GM18507 (cell line): ENCODE results near the gene SDK2.

ENCODE experiments used
- DNase-seq: peaks from one replicate; pipeline ENCODE4 v3.0.0; 2011; ENCODE audit warnings: low read depth; ENCODE audit not compliant: insufficient read length; ENCODE audit errors: extremely low spot score
- FAIRE-seq: peaks from 2 replicates; lab custom pipeline; 2011; peaks lifted over from hg19 to GRCh38; lab: Jason Lieb, UNC

The SDK2 gene

GRCh38 chr17:73616120-73616872, 27.9 kb downstream of the SDK2 start:
- FAIRE-seq (no peak), DNase-seq (no peak)

GRCh38 chr17:73614256-73614655, 30.0 kb downstream of the SDK2 start:
- DNase-seq, result no peak
- FAIRE-seq, result no peak

- FAIRE-seq, result no peak
- no peak for DNase-seq
Observed at GRCh38 chr17:73613271-73614233, 30.7 kb downstream of the SDK2 start.

GRCh38 chr17:73612031-73612472, 32.2 kb downstream of the SDK2 start:
- no peak for FAIRE-seq

GRCh38 chr17:73611630-73612029, 32.6 kb downstream of the SDK2 start:
- DNase-seq (no peak), FAIRE-seq (no peak)

More at GRCh38 chr17:73612031-73612472, 32.2 kb downstream of the SDK2 start:
- no peak for DNase-seq

GRCh38 chr17:73610331-73610911, 33.8 kb downstream of the SDK2 start:
- no peak for DNase-seq
- no peak for FAIRE-seq

GRCh38 chr17:73609758-73610157, 34.5 kb downstream of the SDK2 start:
- no peak for FAIRE-seq
- DNase-seq, result no peak

- FAIRE-seq, result no peak
- no peak for DNase-seq
Observed at GRCh38 chr17:73609060-73609459, 35.2 kb downstream of the SDK2 start.

- no peak for FAIRE-seq
- no peak for DNase-seq
Observed at GRCh38 chr17:73605444-73605843, 38.8 kb downstream of the SDK2 start.

GRCh38 chr17:73604476-73604875, 39.8 kb downstream of the SDK2 start:
- FAIRE-seq (no peak), DNase-seq (no peak)

GRCh38 chr17:73603971-73604370, 40.3 kb downstream of the SDK2 start:
- FAIRE-seq (no peak), DNase-seq (no peak)

GRCh38 chr17:73600103-73600871, 44.0 kb downstream of the SDK2 start:
- FAIRE-seq, result no peak
- no peak for DNase-seq

- no peak for FAIRE-seq
Observed at GRCh38 chr17:73599599-73599998, 44.6 kb downstream of the SDK2 start.

GRCh38 chr17:73598212-73598611, 46.0 kb downstream of the SDK2 start:
- FAIRE-seq (no peak), DNase-seq (no peak)

More at GRCh38 chr17:73599599-73599998, 44.6 kb downstream of the SDK2 start:
- no peak for DNase-seq

GRCh38 chr17:73595931-73596330, 48.3 kb downstream of the SDK2 start:
- no peak for FAIRE-seq
- DNase-seq, result no peak

GRCh38 chr17:73595479-73595878, 48.8 kb downstream of the SDK2 start:
- FAIRE-seq, result no peak
- no peak for DNase-seq

GRCh38 chr17:73595068-73595467, 49.2 kb downstream of the SDK2 start:
- DNase-seq (no peak), FAIRE-seq (no peak)

- DNase-seq (no peak), FAIRE-seq (no peak)
Observed at GRCh38 chr17:73594598-73594997, 49.6 kb downstream of the SDK2 start.

- DNase-seq, result no peak
- no peak for FAIRE-seq
Observed at GRCh38 chr17:73594025-73594424, 50.2 kb downstream of the SDK2 start.
